Astrocyte (in vitro differentiated cells and primary cell): ENCODE measurements around the gene XXYLT1. TPM values are rescaled to one million over a fixed set of nuclear protein-coding genes. Genes with fewer than 3 reads are reported as not detected.

Source experiments
- DNase-seq: peaks from one replicate; pipeline ENCODE4 v3.0.0-alpha.2; 2010; ENCODE audit warnings: low read depth
- FAIRE-seq: peaks from 2 replicates; lab custom pipeline; 2011; peaks lifted over from hg19 to GRCh38; lab: Jason Lieb, UNC
- H2AFZ ChIP-seq: 2 replicates; pipeline ENCODE4 v1.6.0; 2012; ENCODE audit warnings: low read depth, low read length, inconsistent platforms
- H3K27ac ChIP-seq: 2 replicates; pipeline ENCODE4 v1.5.1; 2011; ENCODE audit warnings: low read depth, low read length, inconsistent platforms
- H3K27me3 ChIP-seq: 2 replicates; pipeline ENCODE4 v1.6.0; 2011; ENCODE audit warnings: low read length, inconsistent platforms; ENCODE audit not compliant: insufficient read depth
- H3K36me3 ChIP-seq: 2 replicates; pipeline ENCODE4 v1.5.1; 2011; ENCODE audit warnings: low read length, inconsistent platforms; ENCODE audit not compliant: insufficient read depth
- H3K4me1 ChIP-seq: 2 replicates; pipeline ENCODE4 v1.5.1; 2011; ENCODE audit warnings: low read length, inconsistent platforms; ENCODE audit not compliant: insufficient read depth
- H3K4me2 ChIP-seq: 2 replicates; pipeline ENCODE4 v1.6.0; 2012; ENCODE audit warnings: low read length, inconsistent platforms
- H3K4me3 ChIP-seq: 2 replicates; pipeline ENCODE4 v1.5.1; 2011; ENCODE audit warnings: low read depth, mild to moderate bottlenecking, low read length, inconsistent platforms; ENCODE audit not compliant: insufficient read depth
- H3K79me2 ChIP-seq: 2 replicates; pipeline ENCODE4 v1.6.0; 2012; ENCODE audit warnings: mild to moderate bottlenecking, low read length, inconsistent platforms; ENCODE audit not compliant: insufficient read depth
- H3K9ac ChIP-seq: 2 replicates; pipeline ENCODE4 v1.6.0; 2012; ENCODE audit warnings: mild to moderate bottlenecking, low read length, inconsistent platforms
- H3K9me3 ChIP-seq: 2 replicates; pipeline ENCODE4 v1.5.1; 2012; ENCODE audit warnings: low read depth, mild to moderate bottlenecking, low read length, inconsistent platforms; ENCODE audit not compliant: insufficient read depth
- H4K20me1 ChIP-seq: 2 replicates; pipeline ENCODE4 v1.6.0; 2012; ENCODE audit warnings: low read length, inconsistent platforms; ENCODE audit not compliant: insufficient read depth
- H3K27ac Mint-ChIP-seq: one replicate; pipeline ENCODE4 v1.8.0; 2021; ENCODE audit warnings: mild to moderate bottlenecking, mixed read lengths; ENCODE audit not compliant: unreplicated experiment
- H3K27me3 Mint-ChIP-seq: one replicate; pipeline ENCODE4 v1.8.0; 2021; ENCODE audit warnings: low read depth, mixed read lengths; ENCODE audit not compliant: unreplicated experiment
- H3K36me3 Mint-ChIP-seq: one replicate; pipeline ENCODE4 v1.8.0; 2021; ENCODE audit warnings: low read depth, mixed read lengths; ENCODE audit not compliant: unreplicated experiment
- H3K4me1 Mint-ChIP-seq: one replicate; pipeline ENCODE4 v1.8.0; 2021; ENCODE audit warnings: low read depth, mixed read lengths; ENCODE audit not compliant: unreplicated experiment
- H3K4me3 Mint-ChIP-seq: one replicate; pipeline ENCODE4 v1.8.0; 2021; ENCODE audit warnings: mild to moderate bottlenecking, moderate library complexity, mixed read lengths; ENCODE audit not compliant: unreplicated experiment
- H3K9me3 Mint-ChIP-seq: one replicate; pipeline ENCODE4 v1.8.0; 2021; ENCODE audit warnings: mild to moderate bottlenecking, mixed read lengths; ENCODE audit not compliant: unreplicated experiment
- EZH2 ChIP-seq: IDR thresholded peaks from 2 replicates; pipeline ENCODE4 v1.6.1; 2012; ENCODE audit warnings: mild to moderate bottlenecking, low read length, inconsistent platforms; ENCODE audit not compliant: insufficient read depth
- total RNA-seq: library from RNA; stranded (reverse); gene quantifications from 2 replicates; pipeline ENCODE4 v1.2.1, GENCODE V29; 2021
- TF ChIP-seq, protein P1 (sequence below): IDR thresholded peaks from 2 replicates; pipeline ENCODE4 v1.5.1; 2011; ENCODE audit warnings: low read depth, mild to moderate bottlenecking, inconsistent platforms, low read length, moderate library complexity; ENCODE audit not compliant: insufficient read depth

Gene XXYLT1
- total RNA-seq, 1 donor from 2014 or later: 26.2 TPM

GRCh38 chr3:195245531-195245951 is 25.4 kb downstream of the XXYLT1 start:
- H3K27me3 ChIP-seq: no peaks in the 10 kb centered on the region
- no peaks in the 10 kb centered on the region for H3K36me3 ChIP-seq
- H3K27ac Mint-ChIP-seq: no peak overlapping the region
- H3K9me3 ChIP-seq: no peaks in the 10 kb centered on the region
- H3K36me3 Mint-ChIP-seq: peaks cover 16% of the 10 kb centered on the region
- no peak overlapping the region for H3K9ac ChIP-seq
- DNase-seq (no peak), FAIRE-seq (no peak)
- H3K79me2 ChIP-seq: peaks cover 27% of the 10 kb centered on the region
- no peak overlapping the region for H3K4me3 ChIP-seq
- no peaks in the 10 kb centered on the region for H3K27me3 Mint-ChIP-seq
- peaks cover 6% of the 10 kb centered on the region for H4K20me1 ChIP-seq
- H3K4me3 Mint-ChIP-seq: no peak overlapping the region
- H3K4me1 Mint-ChIP-seq: peaks cover 4% of the 10 kb centered on the region
- no peak overlapping the region for H3K4me2 ChIP-seq
- no peak for TF ChIP-seq EZH2
- TF ChIP-seq, protein P1, sequence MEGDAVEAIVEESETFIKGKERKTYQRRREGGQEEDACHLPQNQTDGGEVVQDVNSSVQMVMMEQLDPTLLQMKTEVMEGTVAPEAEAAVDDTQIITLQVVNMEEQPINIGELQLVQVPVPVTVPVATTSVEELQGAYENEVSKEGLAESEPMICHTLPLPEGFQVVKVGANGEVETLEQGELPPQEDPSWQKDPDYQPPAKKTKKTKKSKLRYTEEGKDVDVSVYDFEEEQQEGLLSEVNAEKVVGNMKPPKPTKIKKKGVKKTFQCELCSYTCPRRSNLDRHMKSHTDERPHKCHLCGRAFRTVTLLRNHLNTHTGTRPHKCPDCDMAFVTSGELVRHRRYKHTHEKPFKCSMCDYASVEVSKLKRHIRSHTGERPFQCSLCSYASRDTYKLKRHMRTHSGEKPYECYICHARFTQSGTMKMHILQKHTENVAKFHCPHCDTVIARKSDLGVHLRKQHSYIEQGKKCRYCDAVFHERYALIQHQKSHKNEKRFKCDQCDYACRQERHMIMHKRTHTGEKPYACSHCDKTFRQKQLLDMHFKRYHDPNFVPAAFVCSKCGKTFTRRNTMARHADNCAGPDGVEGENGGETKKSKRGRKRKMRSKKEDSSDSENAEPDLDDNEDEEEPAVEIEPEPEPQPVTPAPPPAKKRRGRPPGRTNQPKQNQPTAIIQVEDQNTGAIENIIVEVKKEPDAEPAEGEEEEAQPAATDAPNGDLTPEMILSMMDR: no peak
- H3K4me1 ChIP-seq: no peaks in the 10 kb centered on the region
- H3K27ac ChIP-seq: no peak overlapping the region
- no peak overlapping the region for H2AFZ ChIP-seq
- H3K9me3 Mint-ChIP-seq: peaks cover 5% of the 10 kb centered on the region

DNA sequence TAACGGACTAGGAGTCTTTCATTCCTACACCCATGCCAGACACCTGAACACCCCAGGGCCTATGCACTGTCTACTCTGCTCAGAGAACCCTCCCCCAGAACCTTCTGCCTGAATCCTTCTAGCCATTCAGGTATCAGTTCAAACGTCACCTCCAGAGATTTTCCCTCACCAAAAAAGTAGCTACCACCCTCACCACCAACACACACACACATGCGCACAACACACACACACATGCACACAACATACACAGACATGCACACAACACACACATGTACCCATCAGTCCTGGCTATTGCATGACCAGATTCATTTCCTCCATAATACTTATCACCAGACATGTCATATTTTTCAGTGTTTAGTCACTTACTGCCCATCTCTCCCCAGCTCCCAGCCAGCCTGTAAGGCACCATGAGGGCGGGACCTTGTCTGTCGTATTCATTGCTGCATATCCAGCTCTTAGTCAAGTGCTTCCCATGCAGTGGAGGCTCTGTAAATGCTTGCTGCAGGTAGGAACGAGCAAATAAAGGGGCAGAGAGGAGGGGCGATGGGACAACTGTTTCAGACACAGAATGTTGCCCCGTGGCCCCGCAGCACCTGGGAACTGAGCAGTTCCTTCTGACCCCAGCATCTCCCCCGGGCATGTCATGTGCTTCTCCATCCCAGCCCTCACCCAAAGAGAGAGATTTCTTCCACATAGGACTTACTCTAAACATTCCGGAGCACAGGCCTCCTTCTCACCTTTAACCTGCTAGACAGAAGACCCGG is 29.2 kb downstream of the XXYLT1 start:
- H3K4me2 ChIP-seq: no peak overlapping the region
- Mint-ChIP-seq H3K9me3 (no peaks in the 10 kb centered on the region), H3K36me3 (peaks cover 6% of the 10 kb centered on the region), H3K4me1 (peaks cover 18% of the 10 kb centered on the region), H3K4me3 (no peak overlapping the region), H3K27ac (no peak overlapping the region), H3K27me3 (no peaks in the 10 kb centered on the region)
- DNase-seq: no peak
- no peak for FAIRE-seq
- H3K9ac ChIP-seq: no peak overlapping the region
- no peak for TF ChIP-seq EZH2
- TF ChIP-seq, protein P1: no peak
- peaks cover 4% of the 10 kb centered on the region for H4K20me1 ChIP-seq
- no peaks in the 10 kb centered on the region for H3K9me3 ChIP-seq
- no peaks in the 10 kb centered on the region for H3K4me1 ChIP-seq
- peaks cover 21% of the 10 kb centered on the region for H3K79me2 ChIP-seq
- no peak overlapping the region for H3K4me3 ChIP-seq
- H3K27me3 ChIP-seq: no peaks in the 10 kb centered on the region
- no peaks in the 10 kb centered on the region for H3K36me3 ChIP-seq
- H2AFZ ChIP-seq: no peak overlapping the region
- no peak overlapping the region for H3K27ac ChIP-seq

DNA sequence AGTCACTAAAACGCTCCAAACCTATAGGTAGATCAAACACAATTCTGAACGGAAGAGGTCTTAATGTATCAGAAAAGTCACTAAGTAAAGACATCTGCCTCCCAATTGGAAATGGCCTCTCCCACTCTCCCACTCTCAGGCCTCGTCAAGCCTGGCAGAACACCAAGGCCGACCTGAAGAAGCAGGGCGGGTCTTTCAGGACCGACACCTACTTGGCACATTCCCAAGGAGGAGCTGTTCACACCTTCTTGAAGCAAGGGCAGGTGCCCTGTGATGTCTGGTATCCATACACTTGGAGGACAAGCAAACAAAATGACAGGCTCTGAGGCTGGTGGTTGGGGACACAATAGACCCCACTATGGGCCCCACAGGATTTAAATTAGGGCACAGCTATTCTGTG is 30.0 kb downstream of the XXYLT1 start:
- Histone ChIP-seq H2AFZ (no peak overlapping the region), H3K9me3 (no peaks in the 10 kb centered on the region), H3K36me3 (no peaks in the 10 kb centered on the region), H3K27me3 (no peaks in the 10 kb centered on the region), H4K20me1 (peaks cover 4% of the 10 kb centered on the region), H3K27ac (no peak overlapping the region), H3K9ac (no peak overlapping the region), H3K4me2 (no peak overlapping the region), H3K4me3 (no peak overlapping the region), H3K79me2 (peaks cover 21% of the 10 kb centered on the region), H3K4me1 (no peaks in the 10 kb centered on the region)
- no peak overlapping the region for H3K4me3 Mint-ChIP-seq
- FAIRE-seq: no peak
- H3K27me3 Mint-ChIP-seq: no peaks in the 10 kb centered on the region
- no peak for DNase-seq
- TF ChIP-seq, protein P1: no peak
- no peak for TF ChIP-seq EZH2
- peaks cover 5% of the 10 kb centered on the region for H3K36me3 Mint-ChIP-seq
- H3K27ac Mint-ChIP-seq: no peak overlapping the region
- no peaks in the 10 kb centered on the region for H3K9me3 Mint-ChIP-seq
- peaks cover 13% of the 10 kb centered on the region for H3K4me1 Mint-ChIP-seq
